PC-3 (cell line): ENCODE measurements around the gene RAB31. TPM values are rescaled to one million over a fixed set of nuclear protein-coding genes. Genes with fewer than 3 reads are reported as not detected.

Experiments
- ATAC-seq: fragments of 200-7000 bp; cut with Tn5 transposase; 2 replicates; pipeline ENCODE4 v1.9.1; 2020; ENCODE audit warnings: mild to moderate bottlenecking, moderate library complexity
- BruUV-seq: library from RNA; stranded (reverse); fragments of 400-500 nt; replicated peaks from 2 replicates; lab custom pipeline; 2021; lab: Mats Ljungman, UMichigan
- CTCF ChIA-PET: fragments of 300-600 bp; sonication (Branson Sonifier 250); formaldehyde crosslinking; loops from one replicate; lab custom pipeline; 2022; ENCODE audit warnings: antibody characterized with exemption; lab: Charles Lee
- POLR2A ChIA-PET: fragments of 300-600 bp; sonication (Branson Sonifier 250); formaldehyde crosslinking; loops from one replicate; lab custom pipeline; 2022; ENCODE audit warnings: antibody characterized with exemption; ENCODE audit not compliant: unreplicated experiment; lab: Charles Lee
- DNase-seq: peaks from one replicate; pipeline ENCODE4 v3.0.0-alpha.2; 2015
- H2AFZ ChIP-seq: fragments of 300-600 bp; sonication (generic); 2 replicates; pipeline ENCODE4 v1.6.0; 2016; ENCODE audit warnings: antibody characterized with exemption, low read length
- H3F3A ChIP-seq: fragments of 300-600 bp; sonication (generic); one replicate; pipeline ENCODE4 v1.6.0; 2017; ENCODE audit warnings: antibody characterized with exemption, low read length, control low read depth, mild to moderate bottlenecking; ENCODE audit not compliant: unreplicated experiment
- H3K27ac ChIP-seq: fragments of 300-600 bp; sonication (generic); 2 replicates; pipeline ENCODE4 v1.5.1; 2016; ENCODE audit warnings: mild to moderate bottlenecking, low read length
- H3K27me3 ChIP-seq: fragments of 300-600 bp; sonication (generic); 2 replicates; pipeline ENCODE4 v1.6.1; 2016; ENCODE audit warnings: low read length, mixed read lengths
- H3K36me3 ChIP-seq: fragments of 300-600 bp; sonication (generic); 2 replicates; pipeline ENCODE4 v1.6.1; 2016; ENCODE audit warnings: low read depth, mixed run types, low read length, mixed read lengths
- H3K4me1 ChIP-seq: fragments of 300-600 bp; sonication (generic); 2 replicates; pipeline ENCODE4 v1.5.1; 2016; ENCODE audit warnings: low read length; ENCODE audit not compliant: insufficient read depth
- H3K4me2 ChIP-seq: fragments of 300-600 bp; sonication (generic); 2 replicates; pipeline ENCODE4 v1.6.0; 2016; ENCODE audit warnings: low read length
- H3K4me3 ChIP-seq: fragments of 300-600 bp; sonication (generic); 2 replicates; pipeline ENCODE4 v1.5.1; 2016; ENCODE audit warnings: mild to moderate bottlenecking, low read length, mixed read lengths
- H3K79me2 ChIP-seq: fragments of 300-600 bp; sonication (generic); 2 replicates; pipeline ENCODE4 v1.6.1; 2017; ENCODE audit warnings: low read length, mixed read lengths
- H3K9ac ChIP-seq: fragments of 300-600 bp; sonication (generic); 2 replicates; pipeline ENCODE4 v1.6.0; 2016; ENCODE audit warnings: mild to moderate bottlenecking, low read length
- H3K9me2 ChIP-seq: fragments of 300-600 bp; sonication (generic); replicated peaks from 2 replicates; pipeline ENCODE4 v1.6.1; 2016; ENCODE audit warnings: mixed run types, low read length, mixed read lengths
- H3K9me3 ChIP-seq: fragments of 300-600 bp; sonication (generic); 2 replicates; pipeline ENCODE4 v1.6.1; 2016; ENCODE audit warnings: low read length, mixed read lengths
- H4K20me1 ChIP-seq: fragments of 300-600 bp; sonication (generic); 2 replicates; pipeline ENCODE4 v1.6.1; 2016; ENCODE audit warnings: low read length, mixed read lengths
- EZH2 ChIP-seq: fragments of 300-600 bp; sonication (generic); IDR thresholded peaks from one replicate; pipeline ENCODE4 v1.6.1; 2017; ENCODE audit warnings: antibody characterized with exemption, mild to moderate bottlenecking, low read length; ENCODE audit not compliant: unreplicated experiment
- EZH2phosphoT487 ChIP-seq: fragments of 300-600 bp; sonication (generic); IDR thresholded peaks from 2 replicates; pipeline ENCODE4 v1.6.1; 2018; ENCODE audit warnings: mild to moderate bottlenecking, antibody characterized with exemption, low read length, borderline replicate concordance
- intact Hi-C: fragments of 100-400 bp; cut with micrococcal nuclease; formaldehyde crosslinking; loops from 2 replicates; pipeline ENCODE4 v1.9.0; 2023
- total RNA-seq: library from RNA; depleted of rRNA; stranded (reverse); fragments of >200 nt; gene quantifications from 2 replicates; pipeline ENCODE4 v1.2.3, GENCODE V29; 2014; rRNA removed
- TF ChIP-seq, protein P1 (sequence below): fragments of 300-600 bp; sonication (generic); conservative IDR thresholded peaks from 2 replicates; pipeline ENCODE4 v1.5.1; 2017; ENCODE audit warnings: antibody characterized with exemption, low read depth, mild to moderate bottlenecking, low read length

Gene RAB31
- total RNA-seq, 1 experiment from 2014 or later: 3.8 TPM

DNA sequence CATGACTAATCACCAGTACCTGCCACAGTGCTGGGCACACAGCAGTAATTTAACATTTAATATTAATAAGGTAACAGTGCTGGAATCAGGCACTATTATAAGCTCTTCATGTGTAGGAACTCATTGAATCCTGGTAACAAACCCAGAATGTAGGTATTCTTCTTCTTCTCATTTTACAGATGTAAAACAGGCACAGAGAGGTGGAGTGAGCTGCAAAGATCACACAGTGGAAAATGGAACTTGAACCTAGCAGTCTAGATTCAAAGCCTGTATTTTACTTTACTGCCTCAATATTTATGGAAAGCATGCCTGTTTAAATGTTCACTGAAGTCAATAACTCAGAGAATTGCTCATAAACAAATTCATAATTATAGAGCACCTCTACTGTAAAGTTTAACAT lies 202.0 kb downstream of the RAB31 start:
- POLR2A ChIA-PET: no interaction called here
- no peaks in the 10 kb centered on the region for H3K27me3 ChIP-seq
- H4K20me1 ChIP-seq: peaks cover under 1% of the 10 kb centered on the region
- ATAC-seq: no peak
- H3F3A ChIP-seq: no peaks in the 10 kb centered on the region
- peaks cover 10% of the 10 kb centered on the region for H3K79me2 ChIP-seq
- H3K36me3 ChIP-seq: no peaks in the 10 kb centered on the region
- intact Hi-C loops: loop anchor here (5.0 to 10.0 kb wide), 3 partner anchors 98 to 335 kb away; partner anchors contain the start of gene PPP4R1
- no peak overlapping the region for H3K27ac ChIP-seq
- H3K9me3 ChIP-seq: no peaks in the 10 kb centered on the region
- no peaks in the 10 kb centered on the region for H3K9me2 ChIP-seq
- H3K4me1 ChIP-seq: peaks cover 10% of the 10 kb centered on the region; the same call in 1 of the 2 replicates
- TF ChIP-seq EZH2phosphoT487: no peak
- TF ChIP-seq, protein P1, sequence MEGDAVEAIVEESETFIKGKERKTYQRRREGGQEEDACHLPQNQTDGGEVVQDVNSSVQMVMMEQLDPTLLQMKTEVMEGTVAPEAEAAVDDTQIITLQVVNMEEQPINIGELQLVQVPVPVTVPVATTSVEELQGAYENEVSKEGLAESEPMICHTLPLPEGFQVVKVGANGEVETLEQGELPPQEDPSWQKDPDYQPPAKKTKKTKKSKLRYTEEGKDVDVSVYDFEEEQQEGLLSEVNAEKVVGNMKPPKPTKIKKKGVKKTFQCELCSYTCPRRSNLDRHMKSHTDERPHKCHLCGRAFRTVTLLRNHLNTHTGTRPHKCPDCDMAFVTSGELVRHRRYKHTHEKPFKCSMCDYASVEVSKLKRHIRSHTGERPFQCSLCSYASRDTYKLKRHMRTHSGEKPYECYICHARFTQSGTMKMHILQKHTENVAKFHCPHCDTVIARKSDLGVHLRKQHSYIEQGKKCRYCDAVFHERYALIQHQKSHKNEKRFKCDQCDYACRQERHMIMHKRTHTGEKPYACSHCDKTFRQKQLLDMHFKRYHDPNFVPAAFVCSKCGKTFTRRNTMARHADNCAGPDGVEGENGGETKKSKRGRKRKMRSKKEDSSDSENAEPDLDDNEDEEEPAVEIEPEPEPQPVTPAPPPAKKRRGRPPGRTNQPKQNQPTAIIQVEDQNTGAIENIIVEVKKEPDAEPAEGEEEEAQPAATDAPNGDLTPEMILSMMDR: no peak
- no TSS peak for BruUV-seq
- no peak for DNase-seq
- H2AFZ ChIP-seq: no peak overlapping the region
- no peak overlapping the region for H3K9ac ChIP-seq
- H3K4me3 ChIP-seq: no peak overlapping the region
- CTCF ChIA-PET: no interaction called here
- H3K4me2 ChIP-seq: no peak overlapping the region

- Histone ChIP-seq H3K79me2 (peaks cover 15% of the 10 kb centered on the region), H2AFZ (no peak overlapping the region), H3K27me3 (no peaks in the 10 kb centered on the region), H3K9me3 (no peaks in the 10 kb centered on the region), H3K4me3 (no peak overlapping the region), H3K4me1 (peaks cover 6% of the 10 kb centered on the region; the same call in 1 of the 2 replicates), H3K36me3 (no peaks in the 10 kb centered on the region), H4K20me1 (peaks cover 7% of the 10 kb centered on the region), H3K9me2 (no peaks in the 10 kb centered on the region), H3K4me2 (no peak overlapping the region), H3K9ac (no peak overlapping the region), H3K27ac (no peak overlapping the region), H3F3A (no peaks in the 10 kb centered on the region)
- ChIA-PET POLR2A (no interaction called here), CTCF (no interaction called here)
- ATAC-seq (no peak), DNase-seq (no peak)
- no TSS peak for BruUV-seq
- TF ChIP-seq, protein P1: no peak
- TF ChIP-seq EZH2phosphoT487: no peak
- no peak for TF ChIP-seq EZH2
- intact Hi-C loops: loop anchor here (5.0 to 10.0 kb wide), 3 partner anchors 98 to 336 kb away; partner anchors contain the start of gene PPP4R1
These were observed 202.6 kb downstream of the RAB31 start for GRCh38 chr18:9910661-9911060.

GRCh38 chr18:9911226-9911625 lies 203.1 kb downstream of the RAB31 start:
- no peaks in the 10 kb centered on the region for H3K36me3 ChIP-seq
- no peak overlapping the region for H3K9ac ChIP-seq
- no peak for ATAC-seq
- POLR2A ChIA-PET: no interaction called here
- CTCF ChIA-PET: no interaction called here
- peaks cover 10% of the 10 kb centered on the region for H3K4me1 ChIP-seq
- H3K4me2 ChIP-seq: no peak overlapping the region
- no peaks in the 10 kb centered on the region for H3K27me3 ChIP-seq
- no peaks in the 10 kb centered on the region for H3F3A ChIP-seq
- no peak overlapping the region for H3K4me3 ChIP-seq
- no peak overlapping the region for H3K27ac ChIP-seq
- intact Hi-C loops: loop anchor here (5.0 to 10.0 kb wide), 3 partner anchors 99 to 336 kb away; partner anchors contain the start of gene PPP4R1
- no TSS peak for BruUV-seq
- DNase-seq: no peak
- H4K20me1 ChIP-seq: peaks cover 12% of the 10 kb centered on the region
- H3K79me2 ChIP-seq: peaks cover 21% of the 10 kb centered on the region
- H2AFZ ChIP-seq: no peak overlapping the region
- TF ChIP-seq EZH2 (no peak), EZH2phosphoT487 (no peak)
- TF ChIP-seq, protein P1: no peak
- H3K9me3 ChIP-seq: no peaks in the 10 kb centered on the region
- H3K9me2 ChIP-seq: no peaks in the 10 kb centered on the region

Other genes starting within 250 kb of the RAB31 start
- 89.8 and 94.3 TPM in 2 replicates for gene RALBP1, start 232.8 kb upstream of the RAB31 start, total RNA-seq
- 154 and 185 TPM in 2 replicates for gene PPP4R1, start 93.7 kb upstream of the RAB31 start, total RNA-seq
- 0.87 TPM in 1 of 2 replicates, not detected in the other for gene TXNDC2, start 177.7 kb downstream of the RAB31 start, total RNA-seq
- gene VAPA, start 205.7 kb downstream of the RAB31 start, total RNA-seq: 281 and 293 TPM in 2 replicates